HG03565 (cell line): ENCODE measurements around the gene SWI5.
"Not testable (repeated sequence)": the region's sequence is repeated elsewhere in the genome, so short reads cannot be mapped to it uniquely, and the experiment has no call there.

Experiments used
- ATAC-seq: cut with Tn5 transposase; IDR thresholded peaks from one replicate; pipeline ENCODE4 v1.9.1; 2021; ENCODE audit warnings: mild to moderate bottlenecking, moderate library complexity; ENCODE audit not compliant: unreplicated experiment

The SWI5 gene

DNA sequence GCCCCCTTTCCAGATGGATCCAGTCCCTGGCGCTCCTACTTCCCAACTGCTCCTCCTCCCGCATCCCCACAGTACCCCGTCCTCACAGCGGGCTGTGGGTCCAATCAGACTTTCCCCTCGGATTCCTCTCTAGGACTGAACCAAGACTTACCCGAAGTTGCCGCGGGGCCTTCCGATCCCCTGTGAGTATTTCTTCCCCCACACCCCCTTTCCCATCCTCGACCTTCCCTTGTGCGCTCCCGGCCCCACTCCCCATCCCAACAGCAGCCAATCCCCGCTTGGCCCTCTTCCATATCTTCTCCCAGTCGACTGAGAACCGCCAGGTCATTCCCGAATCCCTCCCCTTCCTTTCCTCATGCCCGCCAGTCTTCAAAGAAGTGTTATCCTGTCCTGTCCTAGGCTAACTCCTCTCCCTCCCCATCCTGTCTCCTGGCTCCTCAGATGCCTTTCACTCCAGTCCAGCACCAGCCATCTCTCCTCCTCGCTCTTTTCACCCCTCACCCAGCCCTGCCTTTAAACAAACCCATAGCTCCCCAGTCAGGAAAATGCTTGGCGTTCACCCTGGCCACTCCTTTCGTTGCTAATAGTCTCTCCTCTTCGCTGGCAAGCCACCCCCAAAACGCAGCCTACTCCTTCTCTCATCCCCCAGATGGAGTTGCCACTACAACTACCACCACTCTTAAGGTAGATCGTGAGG lies 646 bp downstream of the SWI5 start:
- no peak for ATAC-seq

DNA sequence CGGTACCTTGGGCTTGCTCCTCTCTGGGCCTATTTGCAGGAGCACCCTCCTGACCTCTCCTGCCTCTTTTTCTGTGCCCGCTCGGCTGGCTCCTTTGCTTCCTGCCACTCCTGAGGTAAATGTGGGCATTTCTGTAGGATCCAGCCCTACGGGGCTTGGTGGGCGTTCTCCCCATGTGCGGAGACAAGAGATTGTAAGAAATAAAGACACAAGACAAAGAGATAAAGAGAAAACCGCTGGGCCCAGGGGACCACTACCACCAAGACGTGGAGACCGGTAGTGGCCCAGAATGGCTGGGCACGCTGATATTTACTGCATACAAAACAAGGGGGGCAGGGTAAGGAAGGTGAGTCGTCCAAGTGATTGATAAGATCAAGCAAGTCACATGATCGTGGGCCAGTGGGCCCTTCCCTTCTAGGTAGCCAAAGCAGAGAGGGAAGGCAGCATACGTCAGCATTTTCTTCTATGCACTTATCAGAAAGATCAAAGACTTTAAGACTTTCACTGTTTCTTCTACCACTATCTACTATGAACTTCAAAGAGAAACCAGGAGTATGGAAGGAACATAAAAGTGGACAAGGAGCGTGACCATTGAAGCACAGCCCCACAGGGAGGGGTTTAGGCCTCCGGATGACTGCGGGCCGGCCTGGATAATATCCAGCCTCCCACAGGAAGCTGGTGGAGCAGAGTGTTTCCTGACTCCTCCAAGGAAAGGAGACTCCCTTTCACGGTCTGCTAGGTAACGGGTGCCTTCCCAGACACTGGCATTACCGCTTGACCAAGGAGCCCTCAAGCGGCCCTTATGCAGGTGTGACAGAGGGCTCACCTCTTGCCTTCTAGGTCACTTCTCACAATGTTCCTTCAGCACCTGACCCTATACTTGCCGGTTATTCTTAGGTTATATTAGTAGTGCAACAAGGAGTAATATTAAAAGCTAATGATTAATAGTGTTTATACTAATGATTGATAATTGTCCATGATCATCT lies 3.3 kb downstream of the SWI5 start:
- ATAC-seq = not testable (repeated sequence)

DNA sequence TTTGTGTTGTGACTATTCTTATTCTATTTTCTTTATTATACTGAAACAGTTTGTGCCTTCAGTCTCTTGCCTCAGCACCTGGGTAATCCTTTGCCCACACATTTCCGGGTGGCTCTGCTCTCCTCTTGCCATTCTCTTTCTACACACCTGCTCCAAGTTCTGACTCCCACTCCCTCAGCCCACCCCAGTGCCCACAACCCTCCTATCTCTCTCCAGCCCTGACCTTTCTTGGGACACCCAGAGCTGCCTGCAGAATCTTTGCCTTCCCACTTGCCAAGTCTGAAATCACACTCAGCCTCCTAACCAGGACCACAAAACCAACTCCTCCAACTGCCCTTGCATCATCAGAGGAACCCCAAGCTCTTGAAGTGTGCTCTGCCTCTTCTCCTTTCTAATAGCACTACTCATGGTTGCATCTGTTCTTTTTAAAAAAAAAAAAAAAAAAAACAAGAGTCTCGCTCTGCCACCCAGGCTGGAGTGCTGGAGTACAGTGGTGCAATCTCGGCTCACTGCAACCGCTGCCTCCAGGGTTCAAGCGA lies 4.1 kb downstream of the SWI5 start:
- ATAC-seq = no peak

DNA sequence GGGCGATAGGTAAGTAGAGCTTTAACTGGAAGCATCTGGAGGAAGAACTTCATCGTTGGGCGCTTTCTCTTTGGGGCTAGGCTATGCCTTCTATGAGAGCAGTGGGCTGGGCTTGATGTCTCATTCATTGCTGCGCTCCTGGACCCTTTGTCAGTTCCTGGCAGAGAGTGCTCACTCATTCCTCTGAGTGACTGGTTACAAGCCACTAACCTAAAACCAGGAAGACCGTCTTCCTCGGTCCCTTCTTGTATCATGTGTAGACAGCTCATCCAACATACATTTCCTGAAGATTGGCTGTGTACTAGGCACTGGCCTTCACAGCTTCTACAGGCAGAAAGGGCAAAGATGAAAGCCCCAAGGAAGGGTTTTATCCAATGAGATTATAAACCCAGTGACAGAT lies 6.4 kb downstream of the SWI5 start:
- no peak for ATAC-seq

DNA sequence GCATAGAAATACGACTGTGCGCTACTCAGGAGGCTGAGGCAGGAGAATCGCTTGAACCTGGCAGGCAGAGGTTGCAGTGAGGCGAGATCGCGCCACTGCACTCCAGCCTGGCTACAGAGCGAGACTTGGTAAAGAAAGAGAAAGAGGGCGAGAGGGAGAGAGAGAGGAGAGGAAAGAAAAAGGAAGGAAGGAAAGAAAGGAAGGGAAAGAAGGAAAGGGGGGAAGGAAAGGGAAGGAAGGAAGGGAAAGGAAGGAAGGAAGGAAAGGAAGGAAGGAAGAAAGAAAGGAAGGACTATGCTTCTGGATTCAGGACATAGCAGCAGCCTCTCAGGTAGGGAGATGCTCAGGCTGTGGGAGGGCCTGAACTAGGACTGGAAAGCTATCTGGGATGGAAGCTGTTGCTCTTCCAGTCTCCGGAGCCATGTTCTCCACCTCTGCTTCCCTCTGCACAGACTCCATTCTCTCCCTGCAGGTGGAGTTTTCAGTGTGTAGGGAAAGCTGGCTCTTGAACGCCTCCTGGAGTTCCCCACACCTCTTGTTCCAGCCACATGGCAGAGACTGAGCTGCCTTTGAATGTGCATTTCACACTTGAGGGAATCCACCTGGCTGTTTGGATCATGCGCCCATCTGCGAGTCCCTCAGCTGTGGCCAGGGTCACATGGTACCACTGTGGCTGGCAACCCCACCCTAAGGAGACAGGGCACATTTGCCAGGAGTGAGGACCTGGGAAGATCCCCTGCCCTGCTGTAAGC lies 9.1 kb downstream of the SWI5 start:
- no peak for ATAC-seq

DNA sequence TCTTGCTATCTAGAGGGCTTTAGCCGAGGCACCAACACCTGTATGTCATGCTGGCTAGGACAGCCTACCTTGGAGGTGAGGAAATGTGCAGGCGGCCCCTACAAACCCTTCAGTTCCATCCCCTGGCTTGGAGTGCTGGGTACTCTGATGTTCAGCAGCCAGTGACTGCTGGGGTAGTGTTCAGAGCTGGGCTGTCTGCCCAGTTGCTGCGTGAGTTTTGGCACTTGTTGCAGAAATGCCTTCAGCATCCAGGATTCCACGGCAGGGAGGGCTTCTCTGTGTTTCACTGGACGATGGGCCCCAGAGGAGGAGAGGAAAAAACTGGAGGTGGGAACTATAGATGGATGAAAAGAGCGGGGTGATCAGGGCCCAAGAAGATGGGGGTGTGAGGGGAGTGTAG lies 10.4 kb downstream of the SWI5 start:
- no peak for ATAC-seq

DNA sequence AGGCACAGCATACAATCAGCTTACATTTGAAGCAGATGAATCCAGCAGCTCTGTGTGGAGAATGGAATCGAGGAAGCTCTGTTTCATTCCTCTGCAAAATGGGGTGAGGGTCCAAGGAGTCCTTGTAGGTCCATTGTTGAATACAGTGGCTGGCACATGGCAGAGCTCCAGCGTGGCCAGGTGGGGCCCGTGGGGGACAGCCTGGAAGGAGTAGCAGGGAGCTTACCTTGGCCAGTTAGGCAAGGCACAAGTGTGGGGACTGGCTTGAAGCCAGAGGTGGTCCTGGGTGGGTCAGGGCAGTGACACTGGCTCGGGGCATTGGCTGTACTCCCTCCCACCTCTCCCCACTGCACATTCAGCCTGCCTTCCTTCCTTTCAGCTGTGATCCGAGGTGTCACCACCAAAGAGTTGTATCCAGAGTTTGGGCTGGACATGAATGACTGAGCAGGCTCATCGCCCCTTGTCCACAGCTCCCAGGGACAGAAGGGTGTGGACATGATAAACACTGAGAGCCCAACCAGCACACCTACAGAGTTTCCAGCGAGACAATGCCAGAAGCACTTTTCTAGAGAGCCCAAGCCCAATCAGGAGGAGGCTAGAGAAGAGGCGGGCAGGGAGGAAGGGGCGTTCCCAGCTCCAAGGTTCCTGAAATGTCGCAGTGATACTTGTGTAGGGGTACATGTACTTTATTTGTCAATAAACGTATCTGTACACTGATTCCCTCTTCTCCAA lies 12.4 kb downstream of the SWI5 start:
- ATAC-seq = no peak

DNA sequence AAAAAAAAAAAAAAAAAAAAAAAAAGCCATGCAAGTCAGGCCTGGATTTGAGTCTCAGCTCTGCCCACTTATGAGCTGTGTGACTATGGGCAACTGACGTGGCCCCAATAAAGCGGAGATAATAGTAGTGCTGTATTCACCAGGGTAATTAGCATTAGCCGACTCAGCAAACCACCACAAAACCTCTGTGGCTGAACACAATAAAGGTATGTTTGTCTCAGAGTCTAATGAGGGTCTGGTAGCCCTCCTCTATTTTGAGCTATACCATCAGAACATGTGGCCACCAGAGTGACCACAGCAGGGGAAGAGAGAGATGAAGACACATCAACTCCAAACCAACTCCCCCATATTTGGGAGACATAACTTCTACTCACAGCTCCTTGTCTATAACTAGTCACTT lies 15.9 kb downstream of the SWI5 start:
- no peak for ATAC-seq

DNA sequence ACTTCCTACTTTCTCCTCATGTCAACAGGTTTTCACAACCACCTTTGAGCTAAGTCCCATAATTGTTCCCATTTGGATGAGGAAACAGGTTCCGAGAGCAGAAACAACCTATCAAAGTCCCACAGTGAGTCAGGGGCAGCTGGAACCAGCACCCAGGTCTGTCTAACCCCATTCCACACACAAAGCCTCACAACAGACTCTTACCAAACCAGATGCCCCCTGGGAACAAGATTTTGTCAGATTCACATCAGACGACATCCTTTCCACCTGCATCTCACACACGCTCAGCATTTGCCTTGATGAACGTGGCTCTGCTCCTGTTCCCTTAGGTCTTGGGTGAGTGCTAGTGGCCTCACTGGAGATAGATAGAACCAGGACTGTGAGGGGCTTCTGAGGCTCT lies 17.0 kb downstream of the SWI5 start:
- no peak for ATAC-seq

DNA sequence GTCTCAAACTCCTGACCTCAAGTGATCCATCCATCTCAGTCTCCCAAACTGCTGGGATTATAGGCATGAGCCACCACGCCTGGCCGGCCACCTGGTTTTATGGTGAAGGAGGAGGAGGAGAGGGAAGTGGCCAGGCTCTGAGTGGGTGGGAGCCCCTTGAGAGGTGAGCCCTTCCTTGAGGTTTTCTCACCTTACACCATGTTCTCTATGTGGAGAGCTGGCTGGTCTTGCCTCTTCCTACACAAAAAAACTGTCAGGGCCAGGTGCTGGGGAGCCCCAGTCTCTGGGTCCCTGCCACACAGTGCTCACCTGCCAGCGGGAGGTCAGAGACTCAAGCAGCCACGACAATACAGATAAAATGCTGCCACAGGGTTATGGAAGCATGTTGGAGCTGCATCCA lies 18.1 kb downstream of the SWI5 start:
- no peak for ATAC-seq

DNA sequence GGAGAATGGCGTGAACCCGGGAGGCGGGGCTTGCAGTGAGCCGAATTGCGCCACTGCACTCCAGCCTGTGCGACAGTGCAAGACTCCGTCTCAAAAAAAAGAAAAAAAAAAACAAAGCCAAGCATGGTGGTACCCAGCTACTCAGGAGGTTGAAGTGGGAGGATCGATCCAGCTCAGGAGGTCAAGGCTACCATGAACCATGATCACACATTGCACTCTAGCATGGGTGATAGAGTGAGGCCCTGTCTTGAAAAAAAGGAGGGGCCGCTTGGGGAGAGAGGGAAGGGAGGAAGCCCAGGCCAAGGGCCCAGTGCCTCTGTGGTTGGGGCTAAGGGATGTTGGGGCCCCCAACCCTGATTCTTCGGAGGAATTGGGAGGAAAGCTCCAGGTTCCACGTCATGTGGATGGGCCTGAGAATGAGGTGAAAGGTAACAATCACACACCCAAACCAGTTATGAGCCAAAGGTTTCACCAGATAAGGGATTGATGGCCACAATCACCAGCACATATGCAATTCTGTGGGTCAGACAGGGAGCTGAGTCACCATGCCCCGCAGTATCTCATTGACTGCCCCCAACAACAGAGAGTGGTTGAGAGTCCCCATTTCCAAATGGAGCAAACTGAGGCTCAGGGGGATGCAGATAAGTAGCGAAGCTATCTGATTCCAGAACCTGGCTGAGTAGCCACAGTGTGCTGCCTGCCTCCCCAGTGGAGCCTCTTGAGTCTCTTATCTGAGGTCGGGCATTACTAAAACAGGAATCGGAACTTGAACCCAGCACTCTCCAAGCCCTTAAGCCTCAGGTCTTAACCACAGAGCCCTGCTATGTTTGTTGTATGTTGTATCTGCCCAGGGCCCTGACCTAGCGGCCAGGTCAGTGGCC lies 20.5 kb downstream of the SWI5 start:
- ATAC-seq = no peak

DNA sequence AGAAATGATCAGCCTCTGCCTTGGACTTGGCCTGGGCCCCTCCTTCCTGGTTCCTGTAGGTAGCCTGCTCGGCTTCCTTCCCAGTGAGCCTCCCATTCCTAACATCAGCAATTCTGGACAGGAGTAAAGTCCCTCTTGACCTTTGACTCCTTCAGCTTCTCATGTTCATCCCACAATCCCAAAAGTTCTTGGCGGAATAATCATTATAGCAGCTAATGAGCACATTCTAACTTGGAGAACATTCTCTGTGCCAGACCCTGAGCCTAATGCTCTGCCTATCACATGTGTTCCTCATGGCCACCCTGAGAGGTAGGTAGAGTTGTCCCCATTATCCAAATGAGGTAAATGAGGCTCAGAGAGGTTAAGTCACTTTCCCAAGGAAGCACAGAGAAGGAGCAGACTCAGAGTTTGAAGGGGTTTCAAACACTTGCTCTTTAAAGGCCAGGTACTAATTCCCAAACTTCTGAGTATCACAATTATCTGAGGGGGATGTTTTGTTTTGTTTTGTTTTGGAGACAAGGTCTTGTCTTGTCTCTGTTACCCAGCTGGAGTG lies 21.2 kb downstream of the SWI5 start:
- ATAC-seq = no peak

DNA sequence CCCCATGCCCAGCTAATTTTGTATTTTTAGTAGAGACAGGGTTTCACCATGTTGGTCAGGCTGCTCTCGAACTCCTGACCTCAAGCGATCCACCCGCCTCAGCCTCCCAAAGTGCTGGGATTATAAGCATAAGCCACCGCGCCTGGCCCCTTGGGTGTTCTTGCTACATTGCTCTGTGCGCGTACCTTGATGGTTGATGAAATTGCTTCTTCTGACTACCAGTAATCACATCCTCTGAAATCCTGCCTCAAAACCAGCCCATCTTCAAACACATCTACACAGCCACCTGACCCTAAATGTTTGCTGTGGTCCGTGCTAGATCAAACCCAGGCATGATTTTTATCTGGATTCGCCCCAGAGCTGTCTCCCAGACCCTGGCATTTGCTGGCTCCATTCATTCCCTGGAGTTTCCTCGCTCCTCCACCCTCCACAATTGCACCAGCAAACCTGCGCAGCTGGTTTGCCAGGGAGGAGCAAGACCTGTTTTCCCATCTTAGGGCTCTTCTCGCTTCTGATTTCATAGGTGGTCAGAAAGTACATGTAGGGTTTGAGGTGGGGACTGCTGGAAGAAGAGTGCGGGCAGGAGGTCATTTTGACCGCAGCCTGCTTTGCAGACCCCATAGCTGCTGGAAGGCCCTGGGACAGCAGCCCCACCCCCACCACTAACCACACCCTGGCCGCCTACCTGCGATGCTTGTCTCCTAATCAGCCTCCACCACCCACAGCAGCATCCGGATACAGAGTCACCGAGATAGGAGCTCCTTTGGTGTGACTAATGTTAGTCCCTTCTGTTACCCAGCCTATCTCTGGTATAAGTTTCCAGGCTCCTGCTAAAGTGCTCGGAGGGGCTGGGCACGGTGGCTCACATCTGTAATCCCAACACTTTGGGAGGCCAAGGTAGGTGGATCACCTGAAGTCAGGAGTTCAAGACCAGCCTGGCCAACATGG lies 22.7 kb downstream of the SWI5 start:
- ATAC-seq = no peak

DNA sequence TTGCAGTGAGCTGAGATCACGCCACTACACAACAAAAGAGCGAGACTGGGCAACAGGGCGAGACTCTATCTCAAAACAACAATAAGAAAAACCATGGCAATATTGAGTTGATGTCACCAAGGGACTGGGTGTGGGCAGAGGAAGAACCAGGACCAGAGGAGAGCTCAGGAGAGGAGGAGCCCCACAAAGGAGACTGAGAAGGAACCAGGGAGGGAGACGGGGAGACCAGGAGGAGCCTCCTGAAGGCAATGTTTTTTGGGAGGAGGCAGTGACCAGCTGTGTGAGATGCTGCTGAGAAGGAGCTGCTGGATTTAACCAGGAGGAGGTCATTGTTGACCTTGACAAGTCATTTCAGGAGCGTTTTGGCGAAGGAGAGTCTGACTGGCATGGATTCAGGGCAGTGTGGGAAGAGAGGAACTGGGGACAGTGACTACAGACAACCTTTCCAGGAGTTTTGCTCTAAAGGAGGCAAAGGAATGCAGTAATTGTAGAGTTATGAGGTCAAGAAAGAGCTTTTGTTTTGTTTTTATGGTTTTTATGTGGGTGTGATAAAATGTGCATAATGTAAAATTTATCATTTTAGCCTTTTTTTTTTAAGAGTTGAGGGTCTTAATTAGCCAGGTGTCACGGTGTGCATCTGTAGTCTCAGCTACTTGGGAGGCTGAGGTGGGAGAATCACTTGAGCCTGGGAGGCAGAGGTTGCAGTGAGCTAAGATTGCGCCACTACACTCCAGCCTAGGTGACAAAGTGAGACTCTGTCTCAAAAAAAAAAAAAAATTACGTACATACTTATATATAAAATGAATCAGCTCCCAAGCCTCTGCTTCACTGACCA lies 28.3 kb downstream of the SWI5 start:
- no peak for ATAC-seq

DNA sequence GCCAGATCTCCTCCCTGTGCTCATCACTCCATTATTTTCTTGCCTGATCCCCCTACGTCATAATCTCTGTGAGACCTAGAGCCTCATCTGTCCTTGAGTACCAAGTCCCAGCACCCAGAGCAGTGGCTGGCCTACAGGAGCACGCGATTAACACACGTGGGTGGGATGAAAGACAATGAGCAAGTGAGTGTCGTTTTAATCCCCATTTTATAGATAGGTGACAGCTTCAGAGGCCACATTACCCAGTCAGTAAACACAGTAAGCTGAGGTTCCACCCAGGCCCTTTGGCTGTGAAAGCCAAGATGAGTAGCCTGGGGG lies 28.9 kb downstream of the SWI5 start:
- ATAC-seq = no peak

DNA sequence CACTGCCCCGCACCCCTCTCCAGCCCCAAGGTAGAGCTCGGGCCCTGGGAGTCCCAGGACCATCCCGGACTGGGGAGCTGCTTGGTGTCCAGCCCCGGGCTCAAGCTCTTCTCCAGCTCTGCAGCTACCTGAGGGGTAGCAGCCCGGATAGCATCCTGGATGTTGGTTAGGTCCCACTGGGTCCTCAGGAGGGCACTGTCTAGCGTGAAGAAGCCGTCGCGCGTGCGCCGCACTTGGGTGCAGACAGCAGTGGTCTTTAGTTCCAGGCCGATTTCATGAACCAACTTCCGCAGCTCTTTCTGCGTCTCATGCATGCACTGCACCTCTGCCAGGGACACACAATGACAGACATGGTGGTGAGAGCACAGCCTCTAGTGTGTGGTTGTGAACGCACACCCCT lies 33.5 kb downstream of the SWI5 start:
- ATAC-seq = no peak

DNA sequence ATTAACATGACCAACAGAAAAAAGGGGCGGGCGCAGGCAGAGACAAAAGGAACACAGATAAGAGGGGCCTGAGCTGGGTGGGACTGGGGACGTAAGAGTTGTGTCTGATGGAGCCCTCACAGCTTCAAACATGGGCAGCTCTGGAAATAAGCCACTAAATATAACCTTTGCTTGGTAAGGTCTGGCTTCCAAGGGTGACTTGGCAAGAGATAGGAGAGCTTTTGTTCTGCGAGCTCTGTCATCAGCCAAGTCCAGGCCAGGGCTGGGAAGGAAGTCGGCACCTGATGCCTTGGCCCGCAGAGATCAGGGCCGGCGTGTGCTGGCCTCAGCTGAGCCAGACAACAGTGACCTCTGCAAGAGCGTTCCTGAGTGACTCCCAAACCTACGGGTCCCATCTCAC lies 34.4 kb downstream of the SWI5 start:
- no peak for ATAC-seq
